GM13977 (cell line): Measurements from ENCODE around the gene RTCB.
"Not testable (repeated sequence)": the region's sequence is repeated elsewhere in the genome, so short reads cannot be mapped to it uniquely, and the experiment has no call there.

Experiments used
- DNase-seq: peaks from one replicate; pipeline ENCODE4 v3.0.0; 2012; ENCODE audit warnings: low spot score
- CTCF ChIP-seq: IDR thresholded peaks from 2 replicates; pipeline ENCODE4 v1.5.1; 2012; ENCODE audit warnings: mild to moderate bottlenecking, control low read depth; ENCODE audit not compliant: insufficient read depth; ENCODE audit errors: extremely low read depth, missing control alignments
- in situ Hi-C: fragments of 300-500 bp; cut with MboI; formaldehyde crosslinking; loops from one replicate; pipeline ENCODE4 v1.12.0; 2022; ENCODE audit warnings: low sequenced_read_pairs, low pct_unique_long_range_greater_than_20kb, mixed read lengths, inconsistent platforms; ENCODE audit not compliant: unreplicated experiment

RTCB gene

GRCh38 chr22:32355760-32356159 lies 56.3 kb downstream of the RTCB start:
- DNase-seq: no peak
- TF ChIP-seq CTCF: no peak
- in situ Hi-C loops: no loop called here

GRCh38 chr22:32354360-32355351 lies 57.4 kb downstream of the RTCB start:
- in situ Hi-C loops: no loop called here
- no peak for TF ChIP-seq CTCF
- DNase-seq: no peak

- in situ Hi-C loops: no loop called here
- DNase-seq: no peak
- no peak for TF ChIP-seq CTCF
Measured at GRCh38 chr22:32353840-32354239, 58.2 kb downstream of the RTCB start.

- DNase-seq: no peak
- TF ChIP-seq CTCF: no peak
- in situ Hi-C loops: no loop called here
Measured at GRCh38 chr22:32353292-32353691, 58.8 kb downstream of the RTCB start.

- in situ Hi-C loops: no loop called here
- TF ChIP-seq CTCF: no peak
Measured at GRCh38 chr22:32352681-32353080, 59.4 kb downstream of the RTCB start.

GRCh38 chr22:32351875-32352274 lies 60.2 kb downstream of the RTCB start:
- in situ Hi-C loops, DNase-seq: not testable (repeated sequence)

More at GRCh38 chr22:32352681-32353080, 59.4 kb downstream of the RTCB start:
- DNase-seq: no peak

- no peak for TF ChIP-seq CTCF
- in situ Hi-C loops: no loop called here
- no peak for DNase-seq
Measured at GRCh38 chr22:32348031-32348611, 63.9 kb downstream of the RTCB start.
